Progenitor cell of endocrine pancreas (in vitro differentiated cells): Measurements from ENCODE around the gene CYFIP2. TPM values are rescaled to one million over a fixed set of nuclear protein-coding genes. Genes with fewer than 3 reads are reported as not detected.

Experiments used
- DNase-seq: peaks from one replicate; pipeline ENCODE4 v3.0.0; 2021; ENCODE audit warnings: low spot score; ENCODE audit not compliant: unreplicated experiment
- H3K27ac Mint-ChIP-seq: 2 replicates; pipeline ENCODE4 v1.8.0; 2021; ENCODE audit warnings: mild to moderate bottlenecking, moderate library complexity, mixed read lengths
- H3K27me3 Mint-ChIP-seq: 2 replicates; pipeline ENCODE4 v1.8.0; 2021; ENCODE audit warnings: mixed read lengths
- H3K36me3 Mint-ChIP-seq: 2 replicates; pipeline ENCODE4 v1.8.0; 2022; ENCODE audit warnings: mixed read lengths; ENCODE audit not compliant: insufficient read depth
- H3K4me1 Mint-ChIP-seq: 2 replicates; pipeline ENCODE4 v1.8.0; 2021; ENCODE audit warnings: low read depth, mixed read lengths
- H3K4me3 Mint-ChIP-seq: 2 replicates; pipeline ENCODE4 v1.8.0; 2021; ENCODE audit warnings: low read depth, mild to moderate bottlenecking, moderate library complexity, mixed read lengths
- H3K9me3 Mint-ChIP-seq: 2 replicates; pipeline ENCODE4 v1.8.0; 2021; ENCODE audit warnings: low read depth, mixed read lengths
- CTCF ChIP-seq: fragments of 200-600 bp; sonication (generic); IDR thresholded peaks from one replicate; pipeline ENCODE4 v1.5.0; 2021; ENCODE audit warnings: antibody characterized with exemption, mild to moderate bottlenecking; ENCODE audit not compliant: unreplicated experiment
- total RNA-seq: library from RNA; stranded (reverse); gene quantifications from 2 replicates; pipeline ENCODE4 v1.2.1, GENCODE V29; 2021

Gene CYFIP2
- total RNA-seq, 1 donor from 2014 or later: 85.1 TPM

GRCh38 chr5:157362012-157362411, 96.1 kb downstream of the CYFIP2 start:
- Mint-ChIP-seq H3K36me3 (peaks cover 11% of the 10 kb centered on the region), H3K4me1 (peaks cover 3% of the 10 kb centered on the region), H3K27ac (no peak overlapping the region), H3K4me3 (no peak overlapping the region), H3K9me3 (no peaks in the 10 kb centered on the region), H3K27me3 (no peaks in the 10 kb centered on the region)
- no peak for DNase-seq
- no peak for TF ChIP-seq CTCF

- H3K27ac Mint-ChIP-seq: no peak overlapping the region
Observed at GRCh38 chr5:157362502-157362901, 96.6 kb downstream of the CYFIP2 start.

DNA sequence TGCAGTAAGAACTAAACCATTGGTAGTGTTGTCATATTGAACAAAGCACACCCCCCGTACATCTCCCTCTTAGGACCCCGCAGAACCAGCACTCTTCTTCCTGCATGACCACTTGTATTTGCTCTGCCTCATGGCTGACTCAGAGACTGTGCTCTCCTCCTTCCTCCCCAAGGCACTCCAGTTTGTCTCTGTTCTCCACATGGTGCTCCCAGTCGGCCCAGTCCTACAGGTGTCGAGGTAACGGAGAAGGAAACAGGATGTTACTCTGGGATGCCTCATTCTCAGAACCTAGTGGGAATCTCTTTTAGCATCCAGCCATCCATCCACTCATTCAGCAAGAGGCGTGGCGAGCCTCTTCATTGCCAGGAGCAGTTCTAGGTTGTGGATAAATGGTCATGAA, 97.1 kb downstream of the CYFIP2 start:
- Mint-ChIP-seq H3K36me3 (peaks cover 11% of the 10 kb centered on the region), H3K4me3 (no peak overlapping the region), H3K27me3 (no peaks in the 10 kb centered on the region), H3K27ac (no peak overlapping the region), H3K9me3 (no peaks in the 10 kb centered on the region), H3K4me1 (peaks cover 3% of the 10 kb centered on the region)
- TF ChIP-seq CTCF: no peak
- DNase-seq: no peak

More at GRCh38 chr5:157362502-157362901, 96.6 kb downstream of the CYFIP2 start:
- H3K36me3 Mint-ChIP-seq: peaks cover 11% of the 10 kb centered on the region
- no peak overlapping the region for H3K4me3 Mint-ChIP-seq
- peaks cover 3% of the 10 kb centered on the region for H3K4me1 Mint-ChIP-seq
- no peaks in the 10 kb centered on the region for H3K9me3 Mint-ChIP-seq
- H3K27me3 Mint-ChIP-seq: no peaks in the 10 kb centered on the region
- no peak for TF ChIP-seq CTCF
- no peak for DNase-seq

DNA sequence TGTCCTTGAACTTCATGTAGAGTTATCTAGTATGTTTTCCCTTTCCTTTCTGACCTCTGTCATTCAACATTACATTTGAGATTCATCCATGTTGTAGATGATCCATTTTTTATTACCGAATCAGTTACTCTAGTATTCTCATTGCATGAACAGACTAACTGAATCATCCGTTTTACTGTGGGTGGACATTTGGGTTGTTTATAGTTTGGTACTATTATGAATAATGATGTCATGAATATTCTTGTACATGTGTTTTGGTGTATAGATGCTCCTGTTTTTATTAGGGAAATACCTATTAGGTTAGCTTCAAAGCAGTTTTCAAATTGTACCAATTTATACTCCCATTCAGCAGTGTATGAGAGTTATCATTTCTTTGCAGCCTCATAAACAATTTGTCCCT, 99.8 kb downstream of the CYFIP2 start:
- H3K4me1 Mint-ChIP-seq: peaks cover 5% of the 10 kb centered on the region
- H3K27ac Mint-ChIP-seq: no peak overlapping the region
- H3K36me3 Mint-ChIP-seq: peaks cover 5% of the 10 kb centered on the region
- no peak overlapping the region for H3K4me3 Mint-ChIP-seq
- no peak for TF ChIP-seq CTCF
- DNase-seq: no peak
- no peaks in the 10 kb centered on the region for H3K27me3 Mint-ChIP-seq
- H3K9me3 Mint-ChIP-seq: no peaks in the 10 kb centered on the region

DNA sequence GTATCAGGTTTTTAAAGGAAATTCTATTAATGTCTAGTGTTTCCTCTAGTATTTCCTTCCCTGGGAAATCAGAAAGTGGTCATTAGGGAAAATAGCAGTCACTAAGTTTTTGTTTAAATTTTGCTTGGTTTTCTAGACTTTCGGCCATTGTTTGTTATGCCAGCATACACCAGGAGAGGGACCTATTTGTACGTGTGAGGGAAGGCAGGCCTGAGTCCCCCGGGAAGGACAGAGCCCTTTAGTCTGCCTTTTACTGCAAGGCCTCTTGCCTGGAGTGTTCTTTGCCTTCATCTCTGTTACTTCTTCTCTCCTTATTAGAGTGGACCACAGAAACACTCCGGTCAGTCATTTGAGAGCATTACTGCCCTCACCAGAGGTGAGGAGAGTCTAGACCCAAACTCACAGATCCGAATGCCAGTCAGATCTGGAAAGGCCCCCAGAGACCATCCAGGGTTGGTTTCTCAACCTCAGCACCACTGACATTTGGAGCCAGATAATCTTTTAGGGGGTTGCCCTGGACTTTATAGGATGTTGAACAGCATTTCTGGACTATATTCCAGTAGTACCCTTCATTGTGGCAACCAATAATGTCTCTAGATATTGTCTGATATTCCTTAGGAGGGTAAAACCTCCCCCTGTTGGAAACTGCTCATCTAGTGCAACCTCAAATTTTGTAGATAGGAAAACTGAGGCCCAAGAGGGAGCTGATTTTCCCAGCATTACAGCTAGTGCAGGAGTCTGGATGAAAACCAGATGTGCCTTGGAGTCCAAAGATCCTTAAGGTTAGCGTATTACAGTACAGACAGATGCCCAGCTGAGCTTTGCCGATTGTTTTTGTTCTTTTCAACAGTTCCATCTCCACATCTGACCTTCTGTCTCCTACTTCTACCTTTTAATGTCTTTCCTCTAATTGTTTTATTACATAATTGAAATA, 101.1 kb downstream of the CYFIP2 start:
- Mint-ChIP-seq H3K27ac (no peak overlapping the region), H3K36me3 (peaks cover 5% of the 10 kb centered on the region), H3K4me3 (no peak overlapping the region), H3K9me3 (no peaks in the 10 kb centered on the region), H3K4me1 (peaks cover 5% of the 10 kb centered on the region), H3K27me3 (no peaks in the 10 kb centered on the region)
- peak; percentile 54 for TF ChIP-seq CTCF
- DNase-seq: no peak
